Omental fat pad (tissue), 4 donors: ENCODE data around the gene DIP2C. TPM values are rescaled to one million over a fixed set of nuclear protein-coding genes. Genes with fewer than 3 reads are reported as not detected.

Source experiments
- ATAC-seq: fragments of 150-250 bp; one replicate; pipeline ENCODE4 v1.9.1; 2016; ENCODE audit warnings: mild to moderate bottlenecking, moderate library complexity; ENCODE audit not compliant: low FRiP score
- DNase-seq: peaks from one replicate; pipeline ENCODE4 v3.0.0-alpha.2; 2019; ENCODE audit warnings: low spot score
- CTCF ChIP-seq, 3 donors: fragments of 450-650 bp; IDR thresholded peaks; one replicate each; pipeline ENCODE4 v1.5.1; 2016 to 2017; ENCODE audit warnings: antibody characterized with exemption in 3 of 3, mild to moderate bottlenecking in 3 of 3, moderate library complexity in 2 of 3
- total RNA-seq, 4 donors: library from RNA; depleted of rRNA; stranded (reverse); fragments of >200 nt; gene quantifications; one replicate each; pipeline ENCODE4 v1.1.0, GENCODE V29; 2016

The DIP2C gene
- total RNA-seq, 4 donors from 2014 or later, result 19.7 to 56.5 (median 31.1) TPM

DNA sequence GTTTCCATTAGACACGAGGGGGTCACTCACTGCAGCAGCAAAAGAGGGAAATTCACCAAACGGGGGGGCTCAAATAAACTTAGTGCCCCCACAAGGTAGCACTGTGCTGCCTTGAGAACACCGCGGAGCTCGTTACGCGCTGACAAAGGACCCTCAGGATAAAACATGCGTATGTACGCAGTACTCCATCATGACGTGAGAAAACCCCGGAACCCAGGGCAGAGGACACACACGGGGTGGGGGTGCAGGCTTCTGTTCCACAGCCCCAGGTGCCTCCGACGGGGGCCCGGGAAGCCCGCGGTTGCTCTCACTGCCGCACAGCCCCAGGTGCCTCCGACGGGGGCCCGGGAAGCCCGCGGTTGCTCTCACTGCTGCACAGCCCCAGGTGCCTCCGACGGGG is 321.8 kb downstream of the DIP2C start:
- no peak for ATAC-seq
- no peak for TF ChIP-seq CTCF (IDR thresholded peaks at IDR 0.05)

GRCh38 chr10:366186-366585 is 323.3 kb downstream of the DIP2C start:
- no peak for DNase-seq
- ATAC-seq, result no peak
- no peak for TF ChIP-seq CTCF (IDR thresholded peaks at IDR 0.05)

More for the DNA sequence above, 321.8 kb downstream of the DIP2C start:
- no peak for DNase-seq

GRCh38 chr10:364267-364775 is 325.1 kb downstream of the DIP2C start:
- ATAC-seq (no peak), DNase-seq (no peak)
- no peak for TF ChIP-seq CTCF (IDR thresholded peaks at IDR 0.05)

DNA sequence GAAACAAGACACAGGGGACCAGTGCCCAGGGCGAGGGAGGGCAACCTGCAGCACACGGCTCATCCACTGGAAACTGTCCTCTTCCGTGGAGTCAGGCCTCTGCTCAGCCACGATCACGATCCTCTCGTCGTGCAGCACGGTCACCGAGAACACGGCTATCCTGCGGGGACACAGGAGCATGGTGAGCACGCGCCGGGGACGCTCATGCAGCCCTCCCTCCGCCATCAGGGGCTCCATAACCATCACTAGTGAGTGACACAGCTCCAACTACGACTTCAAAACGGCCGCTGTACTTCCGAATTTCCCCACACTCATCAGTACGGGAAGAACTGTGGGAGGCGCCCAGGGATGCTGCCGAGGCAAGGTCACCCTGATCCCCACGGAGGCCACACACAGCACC is 326.3 kb downstream of the DIP2C start:
- TF ChIP-seq CTCF (IDR thresholded peaks at IDR 0.05), result no peak
- DNase-seq (no peak), ATAC-seq (no peak)

- no peak for ATAC-seq
- no peak for TF ChIP-seq CTCF (IDR thresholded peaks at IDR 0.05)
- DNase-seq, result no peak
Measured at GRCh38 chr10:361203-362081, 328.0 kb downstream of the DIP2C start.

- ATAC-seq, result no peak
- no peak for DNase-seq
Measured at GRCh38 chr10:360653-361052, 328.8 kb downstream of the DIP2C start.

More at GRCh38 chr10:360653-361052, 328.8 kb downstream of the DIP2C start:
- TF ChIP-seq CTCF (IDR thresholded peaks at IDR 0.05), result no peak
